Subcutaneous abdominal adipose tissue (tissue), 5 donors: ENCODE results near the gene GALNT9.

ENCODE experiments used
- H3K27ac ChIP-seq: one replicate; pipeline ENCODE4 v1.7.0; 2013; ENCODE audit warnings: low read depth, mild to moderate bottlenecking, inconsistent platforms, low read length, moderate library complexity
- H3K27me3 ChIP-seq, 5 donors: one replicate each; pipeline ENCODE4 v1.7.0; 2013; ENCODE audit warnings: low read length in 5 of 5, inconsistent platforms in 1 of 5; ENCODE audit not compliant: control insufficient read depth in 5 of 5, insufficient read depth in 4 of 5
- H3K36me3 ChIP-seq, 5 donors: one replicate each; pipeline ENCODE4 v1.7.0; 2013; ENCODE audit warnings: low read length in 5 of 5; ENCODE audit not compliant: control insufficient read depth in 5 of 5, insufficient read depth in 5 of 5
- H3K4me1 ChIP-seq, 5 donors: one replicate each; pipeline ENCODE4 v1.7.0; 2013; ENCODE audit warnings: low read length in 5 of 5, mild to moderate bottlenecking in 3 of 5, moderate library complexity in 1 of 5; ENCODE audit not compliant: control insufficient read depth in 5 of 5, insufficient read depth in 5 of 5
- H3K4me3 ChIP-seq, 5 donors: one replicate each; pipeline ENCODE4 v1.7.0; 2013; ENCODE audit warnings: low read length in 5 of 5, low read depth in 1 of 5
- H3K9ac ChIP-seq, 5 donors: one replicate each; pipeline ENCODE4 v1.7.0; 2013; ENCODE audit warnings: low read length in 5 of 5, mild to moderate bottlenecking in 4 of 5, moderate library complexity in 3 of 5
- H3K9me3 ChIP-seq, 5 donors: one replicate each; pipeline ENCODE4 v1.7.0; 2013; ENCODE audit warnings: low read length in 5 of 5; ENCODE audit not compliant: control insufficient read depth in 5 of 5
- donor health status: healthy.
- donor health status: healthy.
- donor health status: healthy.
- donor health status: healthy.
- donor health status: healthy.

GALNT9 gene

GRCh38 chr12:132188916-132189325 lies 140.5 kb downstream of the GALNT9 start:
- H3K4me3 ChIP-seq, result peak overlapping the region; percentile 55 to 78 (median 71)
- peak overlapping the region in 2 of 5 donors; percentile 56 to 71 for H3K9ac ChIP-seq
- H3K9me3 ChIP-seq, result peaks cover 3 to 46% (median 28%) of the 10 kb centered on the region in 5 donors
- peaks cover 0 to 7% (median 2%) of the 10 kb centered on the region in 5 donors for H3K27me3 ChIP-seq
- no peak overlapping the region for H3K27ac ChIP-seq
- no peaks in the 10 kb centered on the region for H3K36me3 ChIP-seq
- peaks cover 0 to 33% (median 19%) of the 10 kb centered on the region in 5 donors for H3K4me1 ChIP-seq

GRCh38 chr12:132188451-132188901 lies 140.9 kb downstream of the GALNT9 start:
- Histone ChIP-seq H3K27ac (no peak overlapping the region), H3K4me3 (peak overlapping the region in 1 of 5 donors; percentile 78), H3K9me3 (peaks cover 0 to 43% (median 23%) of the 10 kb centered on the region in 5 donors), H3K27me3 (peaks cover 0 to 3% (median 0%) of the 10 kb centered on the region in 5 donors), H3K4me1 (peaks cover 0 to 33% (median 19%) of the 10 kb centered on the region in 5 donors), H3K9ac (no peak overlapping the region), H3K36me3 (no peaks in the 10 kb centered on the region)

- peaks cover 0 to 33% (median 19%) of the 10 kb centered on the region in 5 donors for H3K4me1 ChIP-seq
Measured at GRCh38 chr12:132187646-132188450, 141.5 kb downstream of the GALNT9 start.

GRCh38 chr12:132186857-132187620 lies 142.3 kb downstream of the GALNT9 start:
- Histone ChIP-seq H3K4me1 (peaks cover 0 to 33% (median 19%) of the 10 kb centered on the region in 5 donors), H3K36me3 (no peaks in the 10 kb centered on the region), H3K4me3 (peak overlapping the region in 2 of 5 donors; percentile 1 to 35), H3K9ac (no peak overlapping the region), H3K27ac (no peak overlapping the region), H3K27me3 (peaks cover 0 to 5% (median 0%) of the 10 kb centered on the region in 5 donors), H3K9me3 (peaks cover 0 to 45% (median 20%) of the 10 kb centered on the region in 5 donors)

More at GRCh38 chr12:132187646-132188450, 141.5 kb downstream of the GALNT9 start:
- H3K9me3 ChIP-seq, result peaks cover 0 to 40% (median 20%) of the 10 kb centered on the region in 5 donors
- H3K9ac ChIP-seq, result no peak overlapping the region
- H3K27me3 ChIP-seq, result peaks cover 0 to 3% (median 0%) of the 10 kb centered on the region in 5 donors
- H3K36me3 ChIP-seq, result no peaks in the 10 kb centered on the region
- no peak overlapping the region for H3K4me3 ChIP-seq
- H3K27ac ChIP-seq, result no peak overlapping the region

GRCh38 chr12:132186208-132186856 lies 143.1 kb downstream of the GALNT9 start:
- peaks cover 0 to 45% (median 20%) of the 10 kb centered on the region in 5 donors for H3K9me3 ChIP-seq

GRCh38 chr12:132185705-132186104 lies 143.7 kb downstream of the GALNT9 start:
- H3K9ac ChIP-seq, result no peak overlapping the region
- no peaks in the 10 kb centered on the region for H3K36me3 ChIP-seq
- peak overlapping the region in 1 of 5 donors; percentile 35 for H3K4me3 ChIP-seq
- peaks cover 0 to 28% (median 16%) of the 10 kb centered on the region in 5 donors for H3K4me1 ChIP-seq
- H3K27ac ChIP-seq, result no peak overlapping the region
- peaks cover 0 to 9% (median 7%) of the 10 kb centered on the region in 5 donors for H3K27me3 ChIP-seq
- H3K9me3 ChIP-seq, result peaks cover 0 to 45% (median 20%) of the 10 kb centered on the region in 5 donors

More at GRCh38 chr12:132186208-132186856, 143.1 kb downstream of the GALNT9 start:
- no peak overlapping the region for H3K9ac ChIP-seq
- H3K36me3 ChIP-seq, result no peaks in the 10 kb centered on the region
- H3K27ac ChIP-seq, result no peak overlapping the region
- H3K4me1 ChIP-seq, result peaks cover 0 to 33% (median 19%) of the 10 kb centered on the region in 5 donors
- peak overlapping the region in 2 of 5 donors; percentile 1 to 35 for H3K4me3 ChIP-seq
- H3K27me3 ChIP-seq, result peaks cover 0 to 5% (median 3%) of the 10 kb centered on the region in 5 donors

GRCh38 chr12:132182711-132183365 lies 146.6 kb downstream of the GALNT9 start:
- no peaks in the 10 kb centered on the region for H3K36me3 ChIP-seq
- peaks cover 11 to 28% (median 24%) of the 10 kb centered on the region in 5 donors for H3K27me3 ChIP-seq
- no peak overlapping the region for H3K27ac ChIP-seq
- H3K4me1 ChIP-seq, result peaks cover 0 to 6% (median 0%) of the 10 kb centered on the region in 5 donors
- H3K9me3 ChIP-seq, result peaks cover 0 to 39% (median 20%) of the 10 kb centered on the region in 5 donors
- no peak overlapping the region for H3K4me3 ChIP-seq
- H3K9ac ChIP-seq, result no peak overlapping the region

- Histone ChIP-seq H3K27ac (no peak overlapping the region), H3K27me3 (peaks cover 12 to 28% (median 25%) of the 10 kb centered on the region in 5 donors), H3K9me3 (peaks cover 0 to 33% (median 14%) of the 10 kb centered on the region in 5 donors)
Measured at GRCh38 chr12:132182206-132182710, 147.1 kb downstream of the GALNT9 start.

More at GRCh38 chr12:132182206-132182710, 147.1 kb downstream of the GALNT9 start:
- Histone ChIP-seq H3K4me1 (peaks cover 0 to 5% (median 0%) of the 10 kb centered on the region in 5 donors), H3K9ac (no peak overlapping the region), H3K4me3 (no peak overlapping the region), H3K36me3 (no peaks in the 10 kb centered on the region)
